MCF 10A (cell line): Measurements from ENCODE around the gene CISD3. TPM values are rescaled to one million over a fixed set of nuclear protein-coding genes. Genes with fewer than 3 reads are reported as not detected.
A peak's percentile ranks its signal among the peaks of the same experiment; 100 is the strongest.

Source experiments
- BruUV-seq: library from RNA; stranded (reverse); fragments of 400-500 nt; replicated peaks from 2 replicates; lab custom pipeline; 2021; lab: Mats Ljungman, UMichigan
- CTCF ChIA-PET: fragments of 300-600 bp; sonication (Branson Sonifier 250); formaldehyde crosslinking; extraction: SDS; loops from one replicate; lab custom pipeline; 2021; ENCODE audit warnings: antibody characterized with exemption, inconsistent platforms; lab: Yijun Ruan, JAX
- POLR2A ChIA-PET: fragments of 300-600, 350-650 bp; sonication (Branson Sonifier 250); formaldehyde crosslinking; extraction: SDS; loops from one replicate; lab custom pipeline; 2020; ENCODE audit warnings: antibody characterized with exemption, inconsistent platforms; lab: Yijun Ruan, JAX
- DNase-seq: peaks from one replicate; pipeline ENCODE4 v3.0.0-alpha.2; 2018; ENCODE audit not compliant: unreplicated experiment
- H3K27ac Mint-ChIP-seq: one replicate; pipeline ENCODE4 v1.8.0; 2022; ENCODE audit warnings: mild to moderate bottlenecking, low read depth, mixed read lengths; ENCODE audit not compliant: unreplicated experiment
- H3K27me3 Mint-ChIP-seq: one replicate; pipeline ENCODE4 v1.8.0; 2022; ENCODE audit warnings: mixed read lengths; ENCODE audit not compliant: insufficient read depth, unreplicated experiment
- H3K36me3 Mint-ChIP-seq: one replicate; pipeline ENCODE4 v1.8.0; 2022; ENCODE audit warnings: mild to moderate bottlenecking, moderate library complexity, mixed read lengths; ENCODE audit not compliant: insufficient read depth, unreplicated experiment
- H3K4me1 Mint-ChIP-seq: one replicate; pipeline ENCODE4 v1.8.0; 2022; ENCODE audit warnings: mixed read lengths; ENCODE audit not compliant: insufficient read depth, unreplicated experiment
- H3K4me3 Mint-ChIP-seq: one replicate; pipeline ENCODE4 v1.8.0; 2022; ENCODE audit warnings: mild to moderate bottlenecking, moderate library complexity, mixed read lengths; ENCODE audit not compliant: unreplicated experiment
- H3K9me3 Mint-ChIP-seq: one replicate; pipeline ENCODE4 v1.8.0; 2022; ENCODE audit warnings: mixed read lengths; ENCODE audit not compliant: unreplicated experiment
- CTCF ChIP-seq: fragments of 200-600 bp; IDR thresholded peaks from one replicate; pipeline ENCODE4 v1.8.0; 2022; ENCODE audit warnings: antibody characterized with exemption, mild to moderate bottlenecking; ENCODE audit not compliant: unreplicated experiment
- intact Hi-C: fragments of 100-400 bp; cut with micrococcal nuclease; formaldehyde crosslinking; loops from 2 replicates; pipeline ENCODE4 v1.14.1; 2022
- total RNA-seq: library from RNA; stranded (reverse); gene quantifications from 2 replicates; pipeline ENCODE4 v1.2.3, GENCODE V29; 2022

The CISD3 gene
- total RNA-seq, 1 experiment from 2014 or later: 42.0 TPM

- ChIA-PET POLR2A (interaction anchor here (0.7 to 4.4 kb wide), 18 partner anchors 8 to 449 kb away, joined by 3 to 46 read pairs (median 6); partner anchors contain the start of genes CISD3, CWC25, LASP1 and MLLT6), CTCF (interaction anchor here (0.6 kb wide), 1 partner anchor 93 kb away, joined by 3 read pairs; no protein-coding TSS in a partner anchor)
- H3K27ac Mint-ChIP-seq: peak overlapping the region; percentile 98
- peak overlapping the region; percentile 96 for H3K4me3 Mint-ChIP-seq
- BruUV-seq: no TSS peak
- no peak for TF ChIP-seq CTCF
- H3K9me3 Mint-ChIP-seq: no peaks in the 10 kb centered on the region
- DNase-seq: peak; percentile 35
- H3K27me3 Mint-ChIP-seq: no peaks in the 10 kb centered on the region
- peaks cover 35% of the 10 kb centered on the region for H3K4me1 Mint-ChIP-seq
- intact Hi-C loops: loop anchor here (10.0 kb wide), 1 partner anchor 46 kb away; the partner anchor contains the start of gene MLLT6
- H3K36me3 Mint-ChIP-seq: peaks cover 48% of the 10 kb centered on the region
These were observed 21.1 kb downstream of the CISD3 start for GRCh38 chr17:38751144-38751807.

- Mint-ChIP-seq H3K9me3 (no peaks in the 10 kb centered on the region), H3K27me3 (no peaks in the 10 kb centered on the region), H3K27ac (peak overlapping the region; percentile 98), H3K36me3 (peaks cover 54% of the 10 kb centered on the region), H3K4me3 (peak overlapping the region; percentile 96), H3K4me1 (peaks cover 29% of the 10 kb centered on the region)
- DNase-seq: peak; percentile 84
- no peak for TF ChIP-seq CTCF
- intact Hi-C loops: loop anchor here (10.0 kb wide), 1 partner anchor 47 kb away; the partner anchor contains the start of gene MLLT6
- BruUV-seq: TSS peak; percentile 85
- CTCF ChIA-PET: interaction anchor here (0.6 kb wide), 1 partner anchor 430 kb away, joined by 4 read pairs; no protein-coding TSS in a partner anchor
- POLR2A ChIA-PET: interaction anchor here (0.6 to 4.4 kb wide), 27 partner anchors 8 to 710 kb away, joined by 3 to 46 read pairs (median 4); partner anchors contain the start of genes CDK12, CISD3, CWC25 and LASP1
These were observed 21.7 kb downstream of the CISD3 start for GRCh38 chr17:38751808-38752307.

- Mint-ChIP-seq H3K4me3 (peak within 1 kb of the TSS; percentile 96), H3K36me3 (peaks cover 60% of the 10 kb centered on the region), H3K9me3 (no peaks in the 10 kb centered on the region), H3K27ac (peak within 1 kb of the TSS; percentile 98), H3K4me1 (peaks cover 28% of the 10 kb centered on the region), H3K27me3 (no peaks in the 10 kb centered on the region)
- peak; percentile 99 for DNase-seq
- no TSS peak for BruUV-seq
- intact Hi-C loops: loop anchor here (10.0 kb wide), 1 partner anchor 48 kb away; the partner anchor contains the start of gene MLLT6
- POLR2A ChIA-PET: interaction anchor here (0.6 to 4.4 kb wide), 27 partner anchors 9 to 709 kb away, joined by 3 to 46 read pairs (median 4); partner anchors contain the start of genes CDK12, CISD3, CWC25 and LASP1
- CTCF ChIA-PET: interaction anchor here (0.6 to 1.6 kb wide), 3 partner anchors 18 to 431 kb away, joined by 3 to 4 read pairs (median 3); no protein-coding TSS in a partner anchor
- no peak for TF ChIP-seq CTCF
These were observed 22.3 kb downstream of the CISD3 start, which contains the start of gene PSMB3 for GRCh38 chr17:38752308-38753070. PSMB3 (plus strand) TSS chr17:38752741; CDS start chr17:38752827, 86 bp downstream.
